Natural killer cell (primary cell): ENCODE results near the gene TMEM182. TPM values are rescaled to one million over a fixed set of nuclear protein-coding genes. Genes with fewer than 3 reads are reported as not detected.

Source experiments
- ATAC-seq, 3 donors: fragments of 150-1000 bp in 2 of 3; fragments of 200-7000 bp in 1 of 3; cut with Tn5 transposase; 1 replicate in 1 of 3; 2 replicates in 2 of 3; pipeline ENCODE4 v1.10.0; 2021; ENCODE audit warnings: mild to moderate bottlenecking in 2 of 3, moderate library complexity in 2 of 3
- DNase-seq, 2 donors: peaks; one replicate each; pipeline versions ENCODE4 v3.0.0 to v3.0.0-alpha.2; 2013 to 2021; ENCODE audit warnings: mixed read lengths in 1 of 2
- H3K27ac ChIP-seq: one replicate; pipeline ENCODE4 v1.5.1; 2013; ENCODE audit warnings: mild to moderate bottlenecking, low read length
- H3K27me3 ChIP-seq: one replicate; pipeline ENCODE4 v1.6.1; 2013; ENCODE audit warnings: low read length; ENCODE audit not compliant: control insufficient read depth, insufficient read depth
- H3K36me3 ChIP-seq: one replicate; pipeline ENCODE4 v1.6.1; 2013; ENCODE audit warnings: low read length; ENCODE audit not compliant: control insufficient read depth, insufficient read depth
- H3K4me1 ChIP-seq: one replicate; pipeline ENCODE4 v1.6.1; 2013; ENCODE audit warnings: low read length; ENCODE audit not compliant: control insufficient read depth, insufficient read depth
- H3K4me3 ChIP-seq: one replicate; pipeline ENCODE4 v1.5.1; 2013; ENCODE audit warnings: low read length
- H3K9me3 ChIP-seq: one replicate; pipeline ENCODE4 v1.6.1; 2013; ENCODE audit warnings: low read length; ENCODE audit not compliant: control insufficient read depth, insufficient read depth
- H3K27ac Mint-ChIP-seq, 2 donors: one replicate each; pipeline ENCODE4 v1.8.0; 2022; ENCODE audit warnings: mild to moderate bottlenecking in 2 of 2, mixed read lengths in 2 of 2, moderate library complexity in 1 of 2
- H3K27me3 Mint-ChIP-seq, 2 donors: one replicate each; pipeline ENCODE4 v1.8.0; 2022; ENCODE audit warnings: low read depth in 2 of 2, mixed read lengths in 2 of 2
- H3K36me3 Mint-ChIP-seq: one replicate; pipeline ENCODE4 v1.8.0; 2022; ENCODE audit warnings: mixed read lengths
- H3K4me1 Mint-ChIP-seq, 2 donors: one replicate each; pipeline ENCODE4 v1.8.0; 2022; ENCODE audit warnings: mixed read lengths in 2 of 2
- H3K4me3 Mint-ChIP-seq: one replicate; pipeline ENCODE4 v1.8.0; 2022; ENCODE audit warnings: mild to moderate bottlenecking, moderate library complexity, mixed read lengths
- H3K9me3 Mint-ChIP-seq, 2 donors: one replicate each; pipeline ENCODE4 v1.8.0; 2022; ENCODE audit warnings: mixed read lengths in 2 of 2
- CTCF ChIP-seq: fragments of 200-600 bp; IDR thresholded peaks from one replicate; pipeline ENCODE4 v1.8.0; 2022; ENCODE audit warnings: antibody characterized with exemption
- WGBS: methylation state at CpG from one replicate; pipeline ENCODE4 v1.1.7; 2013; ENCODE audit warnings: missing lambda C conversion rate; ENCODE audit not compliant: insufficient coverage; 5-methylcytosine and 5-hydroxymethylcytosine counted together
- intact Hi-C: fragments of 100-400 bp; cut with micrococcal nuclease; formaldehyde crosslinking; loops from one replicate; pipeline ENCODE4 v1.14.2; 2022
- total RNA-seq, 4 donors: library from RNA; stranded (reverse); fragments of 120-200 nt in 1 of 4; gene quantifications; one replicate each; pipeline versions ENCODE4 v1.2.3 to v1.2.4, GENCODE V29; 2013 to 2022

TMEM182 gene
- total RNA-seq, 3 donors from 2014 or later (not counting 1 experiment from before 2014, with no cell fraction given): 3.2 to 4.9 (median 4.1) TPM

GRCh38 chr2:102826904-102827303, 65.1 kb downstream of the TMEM182 start:
- no peak for ATAC-seq
- H3K36me3 Mint-ChIP-seq: no peaks in the 10 kb centered on the region
- H3K4me3 Mint-ChIP-seq: no peak overlapping the region
- no peak overlapping the region for H3K27ac Mint-ChIP-seq
- H3K27me3 Mint-ChIP-seq: peaks cover 0 to 4% of the 10 kb centered on the region in 2 donors
- no peaks in the 10 kb centered on the region for H3K4me1 ChIP-seq
- no peaks in the 10 kb centered on the region for H3K27me3 ChIP-seq
- no peaks in the 10 kb centered on the region for H3K9me3 Mint-ChIP-seq
- H3K4me1 Mint-ChIP-seq: no peaks in the 10 kb centered on the region
- intact Hi-C loops: no loop called here
- WGBS: 40% methylated on average over 5 of the region's 5 CpGs
- no peaks in the 10 kb centered on the region for H3K36me3 ChIP-seq
- H3K27ac ChIP-seq: no peak overlapping the region
- TF ChIP-seq CTCF: no peak
- no peak for DNase-seq
- no peaks in the 10 kb centered on the region for H3K9me3 ChIP-seq
- no peak overlapping the region for H3K4me3 ChIP-seq

DNA sequence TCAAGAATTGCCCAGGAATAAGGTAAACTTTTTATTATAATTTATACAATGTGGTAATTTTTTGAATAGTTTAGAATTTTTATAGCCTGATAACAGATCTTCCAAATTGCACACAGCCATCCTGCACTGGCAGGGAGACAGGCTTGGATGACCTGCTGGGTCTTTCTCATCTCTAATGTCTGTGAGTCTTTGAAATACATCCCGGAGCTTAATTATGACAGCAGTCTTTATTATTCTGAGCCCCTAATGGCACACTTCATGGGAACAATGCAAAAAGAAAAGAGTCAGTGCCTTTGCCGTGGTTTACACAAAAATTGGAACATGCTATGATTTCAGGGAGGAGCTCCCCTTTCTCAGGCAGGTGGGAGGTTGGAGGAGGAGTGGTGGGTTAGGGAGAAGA, 71.0 kb downstream of the TMEM182 start:
- TF ChIP-seq CTCF: no peak
- H3K27ac ChIP-seq: no peak overlapping the region
- Mint-ChIP-seq H3K9me3 (no peaks in the 10 kb centered on the region), H3K4me3 (no peak overlapping the region), H3K27me3 (peaks cover 0 to 4% of the 10 kb centered on the region in 2 donors), H3K36me3 (no peaks in the 10 kb centered on the region), H3K27ac (no peak overlapping the region), H3K4me1 (no peaks in the 10 kb centered on the region)
- intact Hi-C loops: no loop called here
- no peak for DNase-seq
- no peaks in the 10 kb centered on the region for H3K4me1 ChIP-seq
- no peaks in the 10 kb centered on the region for H3K36me3 ChIP-seq
- no peak for ATAC-seq
- no peaks in the 10 kb centered on the region for H3K9me3 ChIP-seq
- WGBS: 95% methylated on average over 2 of the region's 2 CpGs
- no peak overlapping the region for H3K4me3 ChIP-seq
- no peaks in the 10 kb centered on the region for H3K27me3 ChIP-seq

GRCh38 chr2:102834523-102835273, 72.9 kb downstream of the TMEM182 start:
- Mint-ChIP-seq H3K36me3 (no peaks in the 10 kb centered on the region), H3K27ac (no peak overlapping the region), H3K4me1 (no peaks in the 10 kb centered on the region), H3K9me3 (no peaks in the 10 kb centered on the region), H3K27me3 (peaks cover 0 to 4% of the 10 kb centered on the region in 2 donors), H3K4me3 (no peak overlapping the region)
- H3K4me1 ChIP-seq: no peaks in the 10 kb centered on the region
- H3K27ac ChIP-seq: no peak overlapping the region
- ATAC-seq (no peak), DNase-seq (no peak)
- H3K4me3 ChIP-seq: no peak overlapping the region
- intact Hi-C loops: no loop called here
- TF ChIP-seq CTCF: no peak
- no peaks in the 10 kb centered on the region for H3K27me3 ChIP-seq
- H3K9me3 ChIP-seq: no peaks in the 10 kb centered on the region
- H3K36me3 ChIP-seq: no peaks in the 10 kb centered on the region
- WGBS: 91% methylated on average over 4 of the region's 6 CpGs
